Smooth muscle cell (in vitro differentiated cells): ENCODE data around the gene SORCS2. TPM values are rescaled to one million over a fixed set of nuclear protein-coding genes. Genes with fewer than 3 reads are reported as not detected.

Source experiments
- DNase-seq: peaks from one replicate; lab custom pipeline; 2025; ENCODE audit not compliant: unreplicated experiment; lab: John Stamatoyannopoulos, UW
- H2AFZ ChIP-seq: fragments of 200-600 bp; sonication (generic); 2 replicates; pipeline ENCODE4 v1.6.0; 2016; ENCODE audit warnings: antibody characterized with exemption, low read depth, mild to moderate bottlenecking
- H3F3A ChIP-seq: fragments of 200-600 bp; sonication (generic); 2 replicates; pipeline ENCODE4 v1.6.0; 2017; ENCODE audit warnings: antibody characterized with exemption, low read depth
- H3K27ac ChIP-seq: fragments of 200-600 bp; sonication (generic); 2 replicates; pipeline ENCODE4 v1.5.1; 2016; ENCODE audit warnings: low read depth, mild to moderate bottlenecking
- H3K27me3 ChIP-seq: fragments of 200-600 bp; sonication (generic); 2 replicates; pipeline ENCODE4 v1.6.1; 2016; ENCODE audit warnings: low read depth, mild to moderate bottlenecking
- H3K36me3 ChIP-seq: fragments of 200-600 bp; sonication (generic); 2 replicates; pipeline ENCODE4 v1.5.1; 2016; ENCODE audit warnings: low read depth
- H3K4me1 ChIP-seq: fragments of 200-600 bp; sonication (generic); 2 replicates; pipeline ENCODE4 v1.5.1; 2016; ENCODE audit warnings: low read depth
- H3K4me2 ChIP-seq: fragments of 200-600 bp; sonication (generic); 2 replicates; pipeline ENCODE4 v1.6.0; 2016; ENCODE audit warnings: mild to moderate bottlenecking
- H3K4me3 ChIP-seq: fragments of 200-600 bp; sonication (generic); 2 replicates; pipeline ENCODE4 v1.5.1; 2016; ENCODE audit warnings: mild to moderate bottlenecking
- H3K79me2 ChIP-seq: fragments of 200-600 bp; sonication (generic); 2 replicates; pipeline ENCODE4 v1.6.0; 2016; ENCODE audit warnings: low read depth, mild to moderate bottlenecking
- H3K9ac ChIP-seq: fragments of 200-600 bp; sonication (generic); 2 replicates; pipeline ENCODE4 v1.6.0; 2016; ENCODE audit warnings: low read depth
- H3K9me3 ChIP-seq: fragments of 200-600 bp; sonication (generic); replicated peaks from 2 replicates; pipeline ENCODE4 v1.5.1; 2016; ENCODE audit warnings: low read depth
- H4K20me1 ChIP-seq: fragments of 200-600 bp; sonication (generic); 2 replicates; pipeline ENCODE4 v1.6.0; 2016; ENCODE audit warnings: low read depth
- CTCF ChIP-seq: fragments of 200-600 bp; sonication (generic); IDR thresholded peaks from 2 replicates; pipeline ENCODE4 v1.5.1; 2017; ENCODE audit warnings: borderline replicate concordance, mild to moderate bottlenecking, antibody characterized with exemption; ENCODE audit not compliant: insufficient read depth, poor library complexity, severe bottlenecking
- WGBS: methylation state at CpG from one replicate; pipeline ENCODE4 v1.1.7; 2016; ENCODE audit warnings: low lambda C conversion rate; 5-methylcytosine and 5-hydroxymethylcytosine counted together
- polyA plus RNA-seq: library from polyadenylated mRNA; unstranded; fragments of >200 nt; fragmentation: Nextera tagmentation; extraction: Ambion mirVana; gene quantifications from 2 replicates; pipeline ENCODE4 v1.2.1, GENCODE V29; 2016
- total RNA-seq: library from RNA; depleted of rRNA; stranded (reverse); fragments of >200 nt; gene quantifications from 2 replicates; pipeline ENCODE4 v1.2.3, GENCODE V29; 2014

The SORCS2 gene
- total and polyA plus RNA-seq, 2 experiments from 2014 or later = 5.2 to 9.3 TPM

DNA sequence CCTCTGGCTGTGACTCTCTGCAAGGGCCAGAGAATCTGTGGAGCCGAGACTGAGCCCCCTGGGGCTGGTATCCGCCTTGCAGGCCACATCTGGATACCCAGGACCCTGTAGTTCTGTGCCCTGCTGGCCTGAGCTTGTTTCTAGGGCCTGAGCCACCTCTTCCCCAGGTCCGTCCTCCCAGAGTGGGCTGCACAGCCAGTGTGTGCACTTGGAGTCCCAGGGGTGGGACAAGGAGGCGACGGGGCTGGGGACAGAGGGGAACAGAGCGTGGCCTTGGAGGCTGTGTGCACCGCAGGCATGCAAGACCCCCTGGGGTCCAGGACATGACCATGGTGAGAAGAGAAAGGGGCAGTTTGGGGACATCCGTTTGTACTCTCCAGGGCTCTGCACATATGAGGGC is 105.5 kb downstream of the SORCS2 start:
- H4K20me1 ChIP-seq = no peaks in the 10 kb centered on the region
- H3F3A ChIP-seq = no peaks in the 10 kb centered on the region
- H3K9me3 ChIP-seq = no peaks in the 10 kb centered on the region
- peaks cover 26% of the 10 kb centered on the region for H3K4me1 ChIP-seq
- no peak overlapping the region for H3K9ac ChIP-seq
- H3K27ac ChIP-seq = no peak overlapping the region
- H3K4me3 ChIP-seq = no peak overlapping the region
- 92% methylated on average over 8 of the region's 8 CpGs for WGBS
- H3K36me3 ChIP-seq = no peaks in the 10 kb centered on the region
- H3K4me2 ChIP-seq = no peak overlapping the region
- no peaks in the 10 kb centered on the region for H3K79me2 ChIP-seq
- H2AFZ ChIP-seq = no peak overlapping the region
- no peak for DNase-seq
- H3K27me3 ChIP-seq = no peaks in the 10 kb centered on the region
- TF ChIP-seq CTCF = no peak

GRCh38 chr4:7298619-7299009 is 106.3 kb downstream of the SORCS2 start:
- no peak for TF ChIP-seq CTCF
- no peak overlapping the region for H3K27ac ChIP-seq
- H3F3A ChIP-seq = no peaks in the 10 kb centered on the region
- no peaks in the 10 kb centered on the region for H3K9me3 ChIP-seq
- WGBS = 87% methylated on average over 13 of the region's 13 CpGs
- H3K4me3 ChIP-seq = no peak overlapping the region
- no peak overlapping the region for H2AFZ ChIP-seq
- no peaks in the 10 kb centered on the region for H3K36me3 ChIP-seq
- DNase-seq = no peak
- H3K4me1 ChIP-seq = peaks cover 26% of the 10 kb centered on the region
- H3K27me3 ChIP-seq = no peaks in the 10 kb centered on the region
- no peak overlapping the region for H3K9ac ChIP-seq
- no peaks in the 10 kb centered on the region for H4K20me1 ChIP-seq
- H3K79me2 ChIP-seq = no peaks in the 10 kb centered on the region
- H3K4me2 ChIP-seq = no peak overlapping the region

GRCh38 chr4:7299010-7299907 is 106.9 kb downstream of the SORCS2 start:
- Histone ChIP-seq H3K9me3 (no peaks in the 10 kb centered on the region), H3K9ac (no peak overlapping the region), H3K36me3 (no peaks in the 10 kb centered on the region), H3K27ac (no peak overlapping the region), H4K20me1 (no peaks in the 10 kb centered on the region), H3K4me2 (no peak overlapping the region), H3K27me3 (no peaks in the 10 kb centered on the region), H2AFZ (no peak overlapping the region), H3K79me2 (no peaks in the 10 kb centered on the region), H3F3A (no peaks in the 10 kb centered on the region), H3K4me3 (no peak overlapping the region), H3K4me1 (peaks cover 26% of the 10 kb centered on the region)
- no peak for DNase-seq
- no peak for TF ChIP-seq CTCF
- WGBS = 91% methylated on average over 30 of the region's 30 CpGs
